GM12891 (cell line): ENCODE measurements around the gene FANCG.

Source experiments
- POLR2A ChIP-seq: IDR thresholded peaks from 2 replicates; pipeline ENCODE4 v1.6.1; 2011; ENCODE audit warnings: low read depth, low read length, control low read depth
- POLR2AphosphoS5 ChIP-seq: IDR thresholded peaks from 2 replicates; pipeline ENCODE4 v1.6.1; 2011; ENCODE audit warnings: low read depth, low read length, control low read depth
- POU2F2 ChIP-seq: IDR thresholded peaks from 2 replicates; pipeline ENCODE4 v1.6.1; 2011; ENCODE audit warnings: low read depth, mild to moderate bottlenecking, control low read depth, low read length, moderate library complexity
- SPI1 ChIP-seq: IDR thresholded peaks from 2 replicates; pipeline ENCODE4 v1.6.1; 2011; ENCODE audit warnings: low read depth, low read length, control low read depth
- TAF1 ChIP-seq: IDR thresholded peaks from 2 replicates; pipeline ENCODE4 v1.6.1; 2011; ENCODE audit warnings: low read depth, low read length, control low read depth

DNA sequence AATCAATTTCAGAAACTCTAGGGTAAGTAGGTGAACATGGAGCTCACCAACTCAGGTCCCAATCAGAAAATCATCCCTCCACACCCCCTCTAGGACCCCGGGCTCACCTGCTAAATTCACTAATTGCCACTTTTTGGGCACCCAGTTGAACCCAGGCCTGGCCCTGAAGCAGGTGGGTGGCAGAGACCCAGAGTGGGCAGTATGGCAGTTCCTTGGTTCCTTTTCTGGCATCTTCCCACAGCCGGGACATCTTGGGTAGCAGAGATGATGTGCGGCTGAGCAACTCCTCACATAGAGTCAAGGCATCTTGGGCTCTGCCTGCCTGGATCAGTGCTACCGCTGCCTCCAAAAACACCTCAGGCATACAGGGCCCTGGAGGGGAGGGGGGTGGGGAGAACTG lies 4.4 kb downstream of the FANCG start:
- TF ChIP-seq POLR2A: no peak
- no peak for TF ChIP-seq TAF1
- no peak for TF ChIP-seq SPI1
- no peak for TF ChIP-seq POU2F2
- TF ChIP-seq POLR2AphosphoS5: no peak
